Fibroblast of the aortic adventitia (primary cell): ENCODE data around the gene NIT2. TPM values are rescaled to one million over a fixed set of nuclear protein-coding genes. Genes with fewer than 3 reads are reported as not detected.

Experiments used
- DNase-seq: peaks from one replicate; pipeline ENCODE4 v3.0.0-alpha.2; 2010; ENCODE audit warnings: low read depth
- H3K4me3 ChIP-seq: 2 replicates; pipeline ENCODE4 v1.5.1; 2011; ENCODE audit warnings: low read depth, mild to moderate bottlenecking, control low read depth, low read length, moderate library complexity
- total RNA-seq: library from RNA; depleted of rRNA; stranded (reverse); fragments of >200 nt; gene quantifications from 2 replicates; pipeline ENCODE4 v1.2.3, GENCODE V29; 2012; ENCODE audit warnings: low replicate concordance
- TF ChIP-seq, protein P1 (sequence below): IDR thresholded peaks from 2 replicates; pipeline ENCODE4 v1.5.1; 2011; ENCODE audit warnings: mild to moderate bottlenecking, low read length, control low read depth, inconsistent platforms; ENCODE audit not compliant: insufficient read depth

Gene NIT2
- total RNA-seq, 1 donor = 27.7 TPM

DNA sequence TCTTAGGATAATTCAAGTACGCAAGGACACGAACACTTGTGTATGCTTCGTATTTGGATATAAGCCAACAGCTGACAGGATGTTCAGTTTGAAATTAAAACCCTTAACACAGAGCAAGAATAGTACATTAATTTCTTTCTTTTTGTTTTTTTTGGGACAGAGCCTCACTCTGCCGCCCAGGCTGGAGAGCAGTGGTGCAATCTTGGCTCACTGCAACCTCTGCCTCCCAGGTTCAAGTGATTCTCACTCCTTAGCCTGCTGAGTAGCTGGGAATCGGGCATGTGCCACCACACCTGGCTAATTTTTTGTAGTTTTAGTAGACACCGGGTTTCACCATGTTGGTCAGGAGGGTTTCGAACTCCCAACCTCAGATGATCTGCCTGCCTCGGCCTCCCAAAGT is 33.9 kb downstream of the NIT2 start:
- H3K4me3 ChIP-seq = no peak overlapping the region
- no peak for DNase-seq
- TF ChIP-seq, protein P1, sequence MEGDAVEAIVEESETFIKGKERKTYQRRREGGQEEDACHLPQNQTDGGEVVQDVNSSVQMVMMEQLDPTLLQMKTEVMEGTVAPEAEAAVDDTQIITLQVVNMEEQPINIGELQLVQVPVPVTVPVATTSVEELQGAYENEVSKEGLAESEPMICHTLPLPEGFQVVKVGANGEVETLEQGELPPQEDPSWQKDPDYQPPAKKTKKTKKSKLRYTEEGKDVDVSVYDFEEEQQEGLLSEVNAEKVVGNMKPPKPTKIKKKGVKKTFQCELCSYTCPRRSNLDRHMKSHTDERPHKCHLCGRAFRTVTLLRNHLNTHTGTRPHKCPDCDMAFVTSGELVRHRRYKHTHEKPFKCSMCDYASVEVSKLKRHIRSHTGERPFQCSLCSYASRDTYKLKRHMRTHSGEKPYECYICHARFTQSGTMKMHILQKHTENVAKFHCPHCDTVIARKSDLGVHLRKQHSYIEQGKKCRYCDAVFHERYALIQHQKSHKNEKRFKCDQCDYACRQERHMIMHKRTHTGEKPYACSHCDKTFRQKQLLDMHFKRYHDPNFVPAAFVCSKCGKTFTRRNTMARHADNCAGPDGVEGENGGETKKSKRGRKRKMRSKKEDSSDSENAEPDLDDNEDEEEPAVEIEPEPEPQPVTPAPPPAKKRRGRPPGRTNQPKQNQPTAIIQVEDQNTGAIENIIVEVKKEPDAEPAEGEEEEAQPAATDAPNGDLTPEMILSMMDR = no peak

DNA sequence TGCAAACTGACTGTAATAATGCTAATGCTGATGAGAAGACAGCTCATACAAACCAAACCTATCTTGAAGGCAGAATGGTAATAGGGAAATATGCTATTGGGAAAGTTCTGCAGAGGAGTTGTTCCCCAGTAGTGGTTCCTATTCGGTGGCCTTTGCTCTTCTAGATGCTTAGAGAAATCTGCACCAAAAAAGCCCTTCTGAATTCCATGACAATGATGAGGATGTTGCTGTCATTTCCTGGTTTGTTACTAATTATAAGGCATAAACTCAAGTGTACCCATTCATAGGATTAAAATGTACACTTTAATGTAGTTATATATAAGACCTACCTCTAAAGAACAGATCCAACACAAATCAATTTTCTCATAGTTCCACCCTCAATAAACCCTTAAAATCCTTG is 36.2 kb downstream of the NIT2 start:
- TF ChIP-seq, protein P1 = no peak
- DNase-seq = no peak
- no peak overlapping the region for H3K4me3 ChIP-seq

DNA sequence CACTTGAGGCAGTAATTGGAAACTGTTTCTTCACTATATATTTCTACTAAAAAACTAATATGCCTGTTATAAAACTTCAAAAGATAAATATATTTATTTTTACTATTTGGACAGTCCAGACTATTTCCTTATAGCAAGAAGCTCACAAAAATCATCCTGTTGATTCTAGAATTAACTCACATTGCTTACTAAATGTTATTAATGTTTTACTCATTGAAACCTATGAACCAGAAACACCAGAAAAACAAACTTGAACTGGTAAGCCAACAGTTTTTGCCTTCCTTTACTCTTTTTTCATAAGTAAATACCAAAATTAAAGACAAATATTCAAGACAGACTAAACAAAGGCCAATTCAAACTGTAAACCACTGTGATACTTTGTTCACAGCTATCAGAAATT is 40.0 kb downstream of the NIT2 start:
- no peak overlapping the region for H3K4me3 ChIP-seq
- no peak for DNase-seq
- TF ChIP-seq, protein P1 = no peak

DNA sequence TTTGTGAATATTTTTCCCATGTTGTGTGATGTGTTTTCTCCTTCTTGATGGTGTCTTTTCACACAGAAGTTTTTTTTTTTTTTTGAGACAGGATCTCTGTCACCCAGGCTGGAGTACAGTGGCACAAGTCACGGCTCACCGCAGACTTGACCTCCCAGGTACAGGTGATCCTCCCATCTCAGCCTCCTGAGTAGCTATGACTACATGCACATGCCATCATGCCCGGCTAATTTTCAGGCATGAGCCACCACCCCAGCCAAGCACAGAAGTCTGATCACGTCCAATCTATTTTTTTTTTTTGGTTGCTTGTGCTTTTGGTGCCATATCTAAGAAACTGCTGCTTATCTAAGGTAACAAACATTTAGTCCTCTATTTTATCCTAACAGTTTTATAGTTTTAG is 41.7 kb downstream of the NIT2 start:
- TF ChIP-seq, protein P1 = no peak
- DNase-seq = no peak
- H3K4me3 ChIP-seq = no peak overlapping the region

DNA sequence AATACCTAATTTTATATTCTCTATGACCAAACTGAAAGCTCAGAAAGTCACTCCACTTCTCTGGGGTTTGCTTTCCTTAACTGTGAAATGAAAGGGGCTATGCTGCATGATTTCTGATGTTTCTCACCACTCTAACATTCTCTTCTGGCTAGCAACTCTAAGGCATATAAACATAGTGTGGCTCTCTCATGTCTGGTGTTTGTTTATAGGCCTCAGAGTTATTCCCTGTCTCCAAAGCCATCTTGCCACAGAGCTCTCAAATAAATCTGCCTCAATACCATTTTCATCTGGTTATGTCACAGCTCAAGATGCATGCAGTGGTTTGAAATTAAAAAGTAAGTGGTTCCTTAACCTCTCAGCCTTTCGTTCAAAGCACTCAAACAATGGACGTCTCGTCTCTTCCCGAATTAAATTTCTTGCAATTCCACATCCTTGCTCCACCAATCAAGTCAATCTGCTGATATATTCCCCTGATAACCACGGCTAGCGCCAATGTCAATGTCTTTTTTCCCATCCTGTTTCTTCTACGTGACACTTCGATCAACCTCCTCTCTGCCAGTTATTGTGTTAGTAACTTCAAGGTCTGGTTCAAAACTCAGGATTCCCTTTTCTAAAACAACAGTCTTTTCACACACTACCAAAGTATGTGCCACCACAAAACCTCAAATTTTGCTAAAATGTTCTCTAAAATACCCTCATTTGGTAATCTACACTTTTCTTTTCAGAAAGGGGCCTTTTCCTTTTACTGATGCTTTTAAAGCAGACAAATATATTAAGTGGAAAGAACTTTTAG is 50.4 kb downstream of the NIT2 start:
- TF ChIP-seq, protein P1 = no peak
- DNase-seq = no peak
- no peak overlapping the region for H3K4me3 ChIP-seq

DNA sequence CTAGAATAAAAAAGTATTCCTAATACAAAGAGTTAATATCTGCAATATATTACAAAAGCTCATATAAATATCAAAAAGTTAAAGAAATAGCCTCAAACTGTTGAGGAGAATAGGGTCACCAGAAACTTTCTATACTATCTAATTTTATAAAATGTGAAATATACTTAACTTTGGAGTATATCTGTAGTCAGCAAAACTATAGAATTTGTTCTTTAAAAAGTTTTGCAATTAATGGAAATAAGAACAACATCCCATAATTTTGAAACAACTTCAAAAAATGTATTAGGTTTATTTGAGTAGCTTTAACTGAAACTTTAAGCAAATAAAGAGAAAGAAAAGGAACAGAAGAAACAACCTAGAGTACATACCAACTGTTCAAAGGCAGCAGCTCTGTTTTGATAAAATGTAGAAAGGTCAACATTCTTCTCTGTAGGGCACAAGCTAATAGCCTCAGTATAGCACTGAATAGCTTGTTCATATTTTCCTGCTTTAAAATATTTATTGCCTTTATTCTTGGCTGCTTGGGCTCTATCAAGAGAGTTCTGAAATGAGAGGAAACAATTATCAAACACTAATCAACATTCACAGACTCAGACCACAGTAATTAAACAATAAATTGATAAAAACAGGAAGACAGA is 52.0 kb downstream of the NIT2 start:
- TF ChIP-seq, protein P1 = no peak
- DNase-seq = no peak
- H3K4me3 ChIP-seq = no peak overlapping the region
